ENCODE data around the gene CYP3A4.

Gene CYP3A4

GRCh38 chr7:99829524-99830160 is 45.7 kb upstream of the CYP3A4 start:
- Histone ChIP-seq H3K79me2 (ENCODE audit: low read length) (no peaks in the 10 kb centered on the region), H4K20me1 (ENCODE audit: insufficient read depth, low read length) (no peaks in the 10 kb centered on the region), H3K9me2 (replicated peaks; ENCODE audit: insufficient read depth, low read length) (no peaks in the 10 kb centered on the region), H3K9ac (ENCODE audit: low read length) (no peak overlapping the region), H2AFZ (ENCODE audit: low read length) (no peak overlapping the region), H3K27ac (ENCODE audit: low read length) (no peak overlapping the region), H3K36me3 (replicated peaks; ENCODE audit: insufficient read depth, low read length) (no peaks in the 10 kb centered on the region), H3K9me3 (replicated peaks; ENCODE audit: insufficient read depth, low read length) (no peaks in the 10 kb centered on the region), H3K4me1 (ENCODE audit: low read length) (no peaks in the 10 kb centered on the region), H3K27me3 (replicated peaks; ENCODE audit: insufficient read depth, low read length) (no peaks in the 10 kb centered on the region), H3F3A (ENCODE audit: insufficient read depth, low read length) (no peaks in the 10 kb centered on the region), H3K4me3 (ENCODE audit: low read length) (no peak overlapping the region), H3K4me2 (ENCODE audit: low read depth, low read length) (no peak overlapping the region)
- no peak for DNase-seq
- TF ChIP-seq CTCF (IDR thresholded peaks at IDR 0.05; ENCODE audit: low read length) (no peak), EZH2 (optimal IDR thresholded peaks at IDR 0.05; ENCODE audit: low read depth, low read length) (no peak), EZH2phosphoT487 (IDR thresholded peaks at IDR 0.05; ENCODE audit: low read length) (no peak)

GRCh38 chr7:99828811-99829210 is 44.8 kb upstream of the CYP3A4 start:
- H2AFZ ChIP-seq (ENCODE audit: low read length): no peak overlapping the region
- H3K4me3 ChIP-seq (ENCODE audit: low read length): no peak overlapping the region
- no peaks in the 10 kb centered on the region for H3K79me2 ChIP-seq (ENCODE audit: low read length)
- H3F3A ChIP-seq (ENCODE audit: insufficient read depth, low read length): no peaks in the 10 kb centered on the region
- no peak for DNase-seq
- no peaks in the 10 kb centered on the region for H3K4me1 ChIP-seq (ENCODE audit: low read length)
- no peak overlapping the region for H3K9ac ChIP-seq (ENCODE audit: low read length)
- H3K4me2 ChIP-seq (ENCODE audit: low read depth, low read length): no peak overlapping the region
- no peak overlapping the region for H3K27ac ChIP-seq (ENCODE audit: low read length)
- H4K20me1 ChIP-seq (ENCODE audit: insufficient read depth, low read length): no peaks in the 10 kb centered on the region
- no peaks in the 10 kb centered on the region for H3K9me3 ChIP-seq (replicated peaks; ENCODE audit: insufficient read depth, low read length)
- H3K27me3 ChIP-seq (replicated peaks; ENCODE audit: insufficient read depth, low read length): no peaks in the 10 kb centered on the region
- H3K9me2 ChIP-seq (replicated peaks; ENCODE audit: insufficient read depth, low read length): no peaks in the 10 kb centered on the region
- TF ChIP-seq EZH2phosphoT487 (IDR thresholded peaks at IDR 0.05; ENCODE audit: low read length) (no peak), EZH2 (optimal IDR thresholded peaks at IDR 0.05; ENCODE audit: low read depth, low read length) (no peak), CTCF (IDR thresholded peaks at IDR 0.05; ENCODE audit: low read length) (no peak)
- H3K36me3 ChIP-seq (replicated peaks; ENCODE audit: insufficient read depth, low read length): no peaks in the 10 kb centered on the region

DNA sequence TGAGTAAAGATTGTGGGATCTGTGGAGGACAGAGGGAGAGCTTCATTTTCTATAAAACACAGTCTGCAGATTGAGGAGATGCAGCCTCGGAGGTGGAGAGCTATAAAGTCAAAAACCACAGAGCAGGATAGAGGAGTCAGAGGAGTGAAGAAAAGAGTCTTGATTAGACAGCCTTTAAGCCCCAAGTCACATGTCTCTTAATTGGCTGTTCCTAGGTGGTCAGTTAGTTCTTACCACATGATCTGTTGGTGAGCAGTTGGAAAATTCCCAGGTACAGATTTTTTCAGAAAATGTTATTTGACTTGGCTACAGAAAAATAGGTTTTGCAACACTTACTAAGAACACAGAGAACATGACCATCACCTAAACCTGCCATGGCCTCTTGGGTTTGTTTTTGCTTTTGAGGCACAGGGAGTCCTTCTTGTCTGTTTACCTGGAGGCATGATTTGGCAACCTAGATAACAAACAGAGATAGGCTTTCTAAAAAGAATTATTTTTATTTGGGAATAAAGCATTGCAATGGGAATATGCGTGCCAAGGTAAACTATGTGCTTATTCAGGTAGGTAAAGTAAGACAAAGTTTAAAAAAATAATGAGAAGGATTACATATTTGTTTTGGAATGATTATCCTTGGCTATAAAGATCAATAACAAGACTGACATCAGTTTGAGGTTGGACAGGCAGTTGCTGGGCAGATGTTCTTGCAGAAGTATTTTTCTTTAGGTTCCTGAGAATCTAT is 43.2 kb upstream of the CYP3A4 start:
- Histone ChIP-seq H3F3A (ENCODE audit: insufficient read depth, low read length) (no peaks in the 10 kb centered on the region), H3K4me3 (ENCODE audit: low read length) (no peak overlapping the region), H3K27me3 (replicated peaks; ENCODE audit: insufficient read depth, low read length) (no peaks in the 10 kb centered on the region), H3K4me1 (ENCODE audit: low read length) (no peaks in the 10 kb centered on the region), H4K20me1 (ENCODE audit: insufficient read depth, low read length) (no peaks in the 10 kb centered on the region), H2AFZ (ENCODE audit: low read length) (no peak overlapping the region), H3K36me3 (replicated peaks; ENCODE audit: insufficient read depth, low read length) (no peaks in the 10 kb centered on the region), H3K4me2 (ENCODE audit: low read depth, low read length) (no peak overlapping the region), H3K9me2 (replicated peaks; ENCODE audit: insufficient read depth, low read length) (no peaks in the 10 kb centered on the region), H3K9me3 (replicated peaks; ENCODE audit: insufficient read depth, low read length) (no peaks in the 10 kb centered on the region), H3K27ac (ENCODE audit: low read length) (no peak overlapping the region), H3K79me2 (ENCODE audit: low read length) (no peaks in the 10 kb centered on the region), H3K9ac (ENCODE audit: low read length) (no peak overlapping the region)
- no peak for DNase-seq
- TF ChIP-seq CTCF (IDR thresholded peaks at IDR 0.05; ENCODE audit: low read length): no peak
- no peak for TF ChIP-seq EZH2 (optimal IDR thresholded peaks at IDR 0.05; ENCODE audit: low read depth, low read length)
- no peak for TF ChIP-seq EZH2phosphoT487 (IDR thresholded peaks at IDR 0.05; ENCODE audit: low read length)
